ENCODE results near the gene C9orf50. TPM values are rescaled to one million over a fixed set of nuclear protein-coding genes. Genes with fewer than 3 reads are reported as not detected.

The C9orf50 gene
- total and polyA plus RNA-seq, 11 donors, result not detected

DNA sequence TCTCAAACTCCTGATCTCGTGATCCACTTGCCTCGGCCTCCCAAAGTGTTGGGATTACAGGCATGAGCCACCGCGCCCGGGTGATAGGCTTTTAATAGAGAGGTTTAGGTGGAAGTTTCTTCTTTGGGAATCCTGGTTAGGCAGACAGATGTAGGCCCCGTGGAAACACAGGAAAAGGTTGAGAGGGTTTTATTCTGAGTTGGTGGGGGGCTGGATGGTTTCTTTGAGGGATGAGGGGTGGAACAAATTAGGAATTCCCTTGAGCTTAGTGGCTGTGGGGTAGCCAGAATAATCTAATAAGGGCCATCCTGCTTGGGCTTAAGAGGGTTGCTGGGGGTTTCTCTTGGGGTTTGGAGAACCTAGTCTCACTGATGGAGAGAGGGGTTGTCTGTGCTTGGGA, 30.4 kb downstream of the C9orf50 start:
- Histone ChIP-seq H3K27ac (no peak overlapping the region), H3K4me1 (peaks cover 0 to 8% (median 0%) of the 10 kb centered on the region in 12 donors), H3K27me3 (no peaks in the 10 kb centered on the region), H3K9me3 (no peaks in the 10 kb centered on the region), H3K4me3 (no peak overlapping the region), H3K36me3 (no peaks in the 10 kb centered on the region)
- WGBS, 4 donors, result 85 to 87% (median 86%) methylated on average over 6 of the region's 6 CpGs
- ATAC-seq (no peak), DNase-seq (no peak)
- intact Hi-C loops (cut with DNase I), result loop anchor here in 1 of 10 donors (10.0 kb wide), 1 partner anchor 266 kb away; no protein-coding TSS in a partner anchor
- TF ChIP-seq, protein P1, sequence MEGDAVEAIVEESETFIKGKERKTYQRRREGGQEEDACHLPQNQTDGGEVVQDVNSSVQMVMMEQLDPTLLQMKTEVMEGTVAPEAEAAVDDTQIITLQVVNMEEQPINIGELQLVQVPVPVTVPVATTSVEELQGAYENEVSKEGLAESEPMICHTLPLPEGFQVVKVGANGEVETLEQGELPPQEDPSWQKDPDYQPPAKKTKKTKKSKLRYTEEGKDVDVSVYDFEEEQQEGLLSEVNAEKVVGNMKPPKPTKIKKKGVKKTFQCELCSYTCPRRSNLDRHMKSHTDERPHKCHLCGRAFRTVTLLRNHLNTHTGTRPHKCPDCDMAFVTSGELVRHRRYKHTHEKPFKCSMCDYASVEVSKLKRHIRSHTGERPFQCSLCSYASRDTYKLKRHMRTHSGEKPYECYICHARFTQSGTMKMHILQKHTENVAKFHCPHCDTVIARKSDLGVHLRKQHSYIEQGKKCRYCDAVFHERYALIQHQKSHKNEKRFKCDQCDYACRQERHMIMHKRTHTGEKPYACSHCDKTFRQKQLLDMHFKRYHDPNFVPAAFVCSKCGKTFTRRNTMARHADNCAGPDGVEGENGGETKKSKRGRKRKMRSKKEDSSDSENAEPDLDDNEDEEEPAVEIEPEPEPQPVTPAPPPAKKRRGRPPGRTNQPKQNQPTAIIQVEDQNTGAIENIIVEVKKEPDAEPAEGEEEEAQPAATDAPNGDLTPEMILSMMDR (IDR thresholded peaks at IDR 0.05), result no peak
- TF ChIP-seq POLR2A (IDR thresholded peaks at IDR 0.05), result no peak

DNA sequence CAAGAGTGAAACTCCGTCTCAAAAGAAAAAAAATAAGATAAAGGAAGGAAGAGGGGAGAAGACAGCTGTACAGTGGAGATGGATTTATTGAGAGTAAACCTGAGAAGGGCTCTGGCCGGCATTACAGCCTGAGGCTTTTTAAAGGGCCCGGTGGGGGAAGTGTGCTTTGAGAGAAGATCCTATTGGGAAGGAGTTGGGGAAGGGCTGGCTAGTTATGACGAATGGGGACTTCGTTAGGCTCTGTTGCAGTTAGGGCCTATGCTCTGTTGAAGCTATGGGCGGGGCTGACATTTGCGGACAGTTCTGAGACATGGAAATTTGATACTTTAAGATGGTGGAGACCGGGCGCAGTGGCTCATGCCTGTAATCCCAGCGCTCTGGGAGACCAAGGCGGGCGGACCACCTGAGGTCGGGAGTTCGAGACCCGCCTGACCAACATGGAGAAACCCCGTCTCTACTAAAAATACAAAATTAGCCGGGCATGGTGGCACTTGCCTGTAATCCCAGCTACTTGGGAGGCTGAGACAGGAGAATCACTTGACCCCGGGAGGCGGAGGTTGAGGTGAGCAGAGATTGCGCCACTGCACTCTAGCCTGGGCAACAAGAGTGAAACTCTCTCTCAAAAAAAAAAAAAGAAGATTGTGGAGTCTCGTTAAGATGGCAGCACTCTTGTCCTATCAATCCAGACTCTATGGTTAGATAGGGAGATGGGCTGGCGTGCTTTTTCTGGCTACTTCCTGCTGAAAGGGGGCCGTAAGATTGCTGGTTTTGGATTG, 33.2 kb downstream of the C9orf50 start:
- Histone ChIP-seq H3K4me3 (no peak overlapping the region), H3K27ac (no peak overlapping the region), H3K9me3 (no peaks in the 10 kb centered on the region), H3K36me3 (no peaks in the 10 kb centered on the region), H3K4me1 (peaks cover 0 to 16% (median 0%) of the 10 kb centered on the region in 12 donors), H3K27me3 (no peaks in the 10 kb centered on the region)
- TF ChIP-seq POLR2A (IDR thresholded peaks at IDR 0.05), result no peak
- TF ChIP-seq, protein P1 (IDR thresholded peaks at IDR 0.05), result no peak
- DNase-seq, result no peak
- intact Hi-C loops (cut with DNase I), result no loop called here
- ATAC-seq, result peak in 1 of 4 donors; percentile 24
- 87 to 92% (median 90%) methylated on average over 23 of the region's 23 CpGs for WGBS, 4 donors

DNA sequence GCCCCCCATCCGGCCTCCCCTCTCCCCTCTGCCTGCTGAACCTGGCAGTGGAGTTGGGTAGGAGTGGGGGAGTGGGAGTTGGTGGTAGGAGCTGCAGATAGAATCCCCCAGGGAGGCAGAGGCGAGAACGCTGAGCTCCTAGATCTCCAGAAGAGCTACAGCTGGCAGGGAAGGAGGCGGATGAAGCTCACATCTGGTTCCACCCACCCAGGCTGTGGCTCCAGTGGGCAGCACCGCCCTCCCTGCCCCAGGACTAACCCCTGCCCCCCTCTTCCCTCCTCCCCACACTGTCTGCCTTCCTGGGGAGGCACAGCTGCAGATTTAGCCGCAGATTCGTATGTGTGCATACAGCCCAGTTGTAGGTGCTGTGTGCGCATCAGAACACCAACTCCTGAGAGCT, 34.2 kb downstream of the C9orf50 start:
- DNase-seq (no peak), ATAC-seq (no peak)
- no peak overlapping the region for H3K4me3 ChIP-seq
- intact Hi-C loops (cut with DNase I), result no loop called here
- H3K4me1 ChIP-seq, result peaks cover 0 to 16% (median 0%) of the 10 kb centered on the region in 12 donors
- no peaks in the 10 kb centered on the region for H3K27me3 ChIP-seq
- no peak for TF ChIP-seq POLR2A (IDR thresholded peaks at IDR 0.05)
- TF ChIP-seq, protein P1 (IDR thresholded peaks at IDR 0.05), result no peak
- H3K36me3 ChIP-seq, result no peaks in the 10 kb centered on the region
- H3K27ac ChIP-seq, result no peak overlapping the region
- no peaks in the 10 kb centered on the region for H3K9me3 ChIP-seq
- WGBS, 4 donors, result 56 to 73% (median 62%) methylated on average over 1 to 8 of the region's 8 CpGs

DNA sequence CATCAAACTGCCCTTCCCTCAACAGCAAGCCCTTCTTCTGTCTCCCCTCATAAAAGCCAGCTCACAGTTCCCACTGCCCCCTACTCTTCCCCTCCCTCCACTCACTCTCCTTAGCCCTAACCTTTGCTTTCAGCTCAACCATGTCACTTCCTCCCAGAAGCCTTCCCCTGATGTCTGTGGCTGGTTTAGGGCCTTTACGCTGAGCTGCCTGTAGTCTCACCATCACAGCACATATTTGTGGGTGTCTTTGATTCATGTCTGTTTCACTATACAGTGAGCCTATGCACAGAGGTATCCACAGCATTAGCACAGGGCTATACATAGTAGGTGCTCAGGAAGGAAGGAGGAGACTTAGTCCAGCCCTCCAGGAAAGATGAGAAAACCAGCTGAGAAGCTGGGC, 34.7 kb downstream of the C9orf50 start:
- H3K27me3 ChIP-seq, result no peaks in the 10 kb centered on the region
- no peak overlapping the region for H3K27ac ChIP-seq
- H3K36me3 ChIP-seq, result no peaks in the 10 kb centered on the region
- TF ChIP-seq, protein P1 (IDR thresholded peaks at IDR 0.05), result no peak
- TF ChIP-seq POLR2A (IDR thresholded peaks at IDR 0.05), result no peak
- no peaks in the 10 kb centered on the region for H3K9me3 ChIP-seq
- no peak for DNase-seq
- no peak for ATAC-seq
- no peak overlapping the region for H3K4me3 ChIP-seq
- H3K4me1 ChIP-seq, result peaks cover 0 to 16% (median 0%) of the 10 kb centered on the region in 12 donors
- WGBS, 4 donors, result 93 to 100% (median 95%) methylated on average over 1 of the region's 1 CpG
- intact Hi-C loops (cut with DNase I), result no loop called here

All from heart left ventricle (tissue), 16 donors.